PC-9 (cell line): Measurements from ENCODE around the gene ARID3A.

ENCODE experiments used
- EZH2 ChIP-seq: fragments of 200-600 bp; sonication (generic); IDR thresholded peaks from 2 replicates; pipeline ENCODE4 v1.8.0; 2017; ENCODE audit warnings: antibody characterized with exemption, low read depth
- TF ChIP-seq, protein P1 (sequence below): fragments of 200-600 bp; sonication (generic); conservative IDR thresholded peaks from 2 replicates; pipeline ENCODE4 v1.6.1; 2017; ENCODE audit warnings: mixed run types, antibody characterized with exemption, mild to moderate bottlenecking, moderate library complexity

DNA sequence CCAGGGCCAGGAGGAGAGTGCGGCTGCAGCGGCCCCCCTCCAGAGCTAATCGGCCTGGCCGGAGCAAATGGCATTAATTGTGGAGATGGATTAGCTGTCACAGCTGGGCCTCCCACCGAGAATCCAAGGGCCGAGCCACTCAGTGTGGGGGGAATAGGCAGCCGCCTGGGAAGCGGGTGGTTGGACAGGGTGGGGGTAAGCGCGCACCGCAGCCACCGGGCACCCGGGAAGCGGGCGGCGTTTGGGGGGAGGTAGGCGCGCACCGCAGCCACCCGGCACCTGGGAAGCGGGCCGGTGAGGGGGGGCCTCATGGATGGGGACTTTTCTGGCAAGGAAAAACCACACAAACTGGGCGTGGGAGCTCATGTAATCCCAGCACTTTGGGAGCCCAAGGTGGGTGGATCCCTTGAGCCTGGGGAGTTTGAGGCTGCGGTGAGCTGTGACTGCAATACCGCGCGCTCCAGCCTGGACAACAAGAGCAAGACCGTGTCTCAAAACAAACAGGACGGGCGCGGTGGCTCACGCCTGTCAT, 22.5 kb upstream of the ARID3A start:
- TF ChIP-seq, protein P1, sequence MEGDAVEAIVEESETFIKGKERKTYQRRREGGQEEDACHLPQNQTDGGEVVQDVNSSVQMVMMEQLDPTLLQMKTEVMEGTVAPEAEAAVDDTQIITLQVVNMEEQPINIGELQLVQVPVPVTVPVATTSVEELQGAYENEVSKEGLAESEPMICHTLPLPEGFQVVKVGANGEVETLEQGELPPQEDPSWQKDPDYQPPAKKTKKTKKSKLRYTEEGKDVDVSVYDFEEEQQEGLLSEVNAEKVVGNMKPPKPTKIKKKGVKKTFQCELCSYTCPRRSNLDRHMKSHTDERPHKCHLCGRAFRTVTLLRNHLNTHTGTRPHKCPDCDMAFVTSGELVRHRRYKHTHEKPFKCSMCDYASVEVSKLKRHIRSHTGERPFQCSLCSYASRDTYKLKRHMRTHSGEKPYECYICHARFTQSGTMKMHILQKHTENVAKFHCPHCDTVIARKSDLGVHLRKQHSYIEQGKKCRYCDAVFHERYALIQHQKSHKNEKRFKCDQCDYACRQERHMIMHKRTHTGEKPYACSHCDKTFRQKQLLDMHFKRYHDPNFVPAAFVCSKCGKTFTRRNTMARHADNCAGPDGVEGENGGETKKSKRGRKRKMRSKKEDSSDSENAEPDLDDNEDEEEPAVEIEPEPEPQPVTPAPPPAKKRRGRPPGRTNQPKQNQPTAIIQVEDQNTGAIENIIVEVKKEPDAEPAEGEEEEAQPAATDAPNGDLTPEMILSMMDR: no peak
- no peak for TF ChIP-seq EZH2
